ENCODE measurements around the gene SNX6.
"Not testable (repeated sequence)": the region's sequence is repeated elsewhere in the genome, so short reads cannot be mapped to it uniquely, and the experiment has no call there.

SNX6 gene

DNA sequence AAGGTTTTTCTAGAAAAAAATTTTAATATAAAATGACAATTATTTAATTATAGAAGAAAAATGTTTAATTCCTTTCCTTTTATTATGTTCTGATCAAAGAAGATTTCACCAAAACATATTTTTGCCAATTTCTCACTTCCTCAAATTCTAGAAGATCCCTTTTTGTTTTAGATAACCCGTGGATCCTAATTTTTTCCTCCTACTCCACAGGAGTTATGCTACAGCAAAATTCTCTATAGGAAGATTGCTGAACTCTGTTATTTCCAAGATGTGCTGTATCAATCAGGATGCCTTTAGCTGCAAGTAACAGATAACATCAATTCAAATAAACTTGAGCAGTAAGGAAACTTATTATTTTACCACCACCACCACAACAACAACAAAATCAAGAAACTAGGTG, 3.8 kb upstream of the SNX6 start:
- DNase-seq = no peak

DNA sequence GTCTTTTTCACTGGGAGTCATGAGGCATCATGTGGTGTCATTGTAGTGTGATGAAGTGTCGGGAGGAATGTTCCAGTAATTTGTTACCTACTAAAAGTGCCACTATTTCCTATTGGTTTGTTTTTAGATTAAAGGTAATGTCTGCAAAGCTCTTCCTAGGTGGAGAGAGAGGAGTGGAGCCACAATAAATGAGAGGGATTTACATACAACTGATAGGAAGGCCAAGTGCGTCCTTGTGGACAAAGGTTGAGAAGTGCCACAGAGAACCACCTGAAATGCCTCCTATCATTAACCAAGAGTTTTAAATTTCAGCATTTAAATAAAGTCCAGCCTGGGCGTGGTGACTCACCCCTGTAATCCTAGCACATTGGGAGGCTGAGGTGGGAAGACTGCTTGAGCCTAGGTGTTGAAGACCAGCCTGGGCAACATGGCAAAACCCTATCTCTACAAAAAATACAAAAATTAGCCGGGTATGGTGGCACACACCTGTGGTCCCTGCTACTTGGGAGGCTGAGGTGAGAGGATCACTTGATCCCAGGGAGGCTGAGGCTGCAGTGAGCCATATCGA, 2.5 kb upstream of the SNX6 start:
- DNase-seq = no peak

DNA sequence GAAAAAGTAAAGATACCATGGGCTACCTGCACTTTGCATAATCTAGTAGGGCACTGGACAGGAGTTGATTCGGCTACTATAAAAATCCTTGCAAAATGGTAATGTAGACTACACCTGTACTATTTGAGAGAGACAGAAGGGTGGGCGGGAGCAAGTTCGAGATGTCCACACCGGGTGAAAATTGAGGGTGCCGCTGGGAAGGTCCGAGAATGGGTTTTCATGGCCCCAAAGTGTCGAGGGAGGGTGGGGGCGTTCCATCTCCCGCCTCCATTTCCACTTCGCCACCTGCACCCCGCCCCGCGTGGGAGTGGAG, 648 bp downstream of the SNX6 start:
- no peak for DNase-seq

DNA sequence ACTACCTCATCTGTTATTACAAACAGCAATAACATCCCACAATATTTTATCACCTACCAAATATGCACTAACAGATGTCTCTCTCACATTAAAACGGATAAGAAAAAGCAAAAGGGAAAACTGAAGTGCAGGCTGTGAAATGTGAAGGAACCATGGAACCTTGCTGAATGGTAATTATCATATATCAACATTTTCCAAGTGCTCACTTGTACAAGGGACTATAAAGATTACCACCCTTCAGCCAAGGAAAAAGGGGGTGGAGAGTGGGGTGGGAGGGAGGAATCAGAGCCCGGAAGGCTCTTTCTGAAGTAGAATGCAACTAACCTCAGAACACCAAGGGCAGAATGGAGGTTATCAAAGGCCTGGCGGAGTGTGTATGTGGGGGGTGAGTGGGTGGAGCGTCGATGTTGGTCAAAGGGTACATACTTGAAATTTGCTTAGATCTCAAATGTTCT, 1.2 kb downstream of the SNX6 start:
- no peak for DNase-seq

DNA sequence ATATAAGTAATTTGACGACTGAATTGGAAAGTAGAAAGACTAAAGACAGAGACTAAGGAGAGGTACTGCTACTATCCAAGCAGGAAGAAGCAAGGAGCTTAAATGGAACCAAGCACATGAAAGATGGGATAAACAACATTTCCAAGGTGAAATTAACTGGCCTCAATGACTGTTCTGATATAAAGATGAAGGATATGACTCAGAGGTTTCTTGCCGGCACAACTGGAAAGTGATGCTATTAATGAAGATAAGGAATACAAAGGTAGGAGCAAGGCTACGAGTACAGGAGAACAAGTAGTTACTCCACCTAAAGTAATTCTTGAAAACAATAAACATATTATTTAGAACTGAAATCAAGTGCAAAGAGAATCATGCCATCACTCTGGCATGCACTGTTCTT, 6.4 kb downstream of the SNX6 start:
- DNase-seq = no peak

DNA sequence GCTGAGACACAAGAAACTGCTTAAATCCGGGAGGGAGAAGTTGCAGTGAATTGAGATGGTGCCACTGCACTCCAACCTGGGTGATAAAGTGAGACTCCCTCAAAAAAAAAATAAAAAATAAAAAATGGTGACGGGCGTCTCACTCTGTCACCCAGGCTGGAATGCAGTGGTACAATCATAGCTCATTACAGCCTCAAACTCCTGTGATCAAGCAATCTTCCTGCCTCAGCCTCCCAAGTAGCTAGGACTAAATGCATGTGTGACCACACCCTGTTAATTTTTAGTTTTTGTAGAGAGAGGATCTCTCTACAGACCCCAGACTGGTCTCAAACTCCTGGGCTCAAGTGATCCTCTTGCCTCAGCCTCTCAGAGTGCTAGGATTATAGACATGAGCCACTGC, 9.1 kb downstream of the SNX6 start:
- no peak for DNase-seq

DNA sequence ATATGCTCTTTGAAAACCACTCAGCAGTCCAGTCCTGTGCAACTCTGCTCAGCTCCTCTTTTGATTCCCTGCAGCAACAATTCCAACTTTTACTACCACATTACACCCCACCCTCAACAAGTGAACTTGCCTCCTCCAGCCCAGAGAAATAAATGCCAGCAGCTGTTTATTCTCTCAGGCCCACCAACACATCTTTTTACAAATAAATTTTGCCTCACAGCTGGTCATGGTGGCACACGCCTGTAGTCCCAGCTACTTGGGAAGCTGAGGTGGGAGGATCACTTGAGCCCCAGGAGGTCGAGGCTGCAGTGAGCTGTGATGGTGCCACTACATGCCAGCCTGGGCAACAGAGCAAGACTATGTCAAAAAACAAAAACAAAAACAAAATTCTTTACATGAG, 9.8 kb downstream of the SNX6 start:
- no peak for DNase-seq

DNA sequence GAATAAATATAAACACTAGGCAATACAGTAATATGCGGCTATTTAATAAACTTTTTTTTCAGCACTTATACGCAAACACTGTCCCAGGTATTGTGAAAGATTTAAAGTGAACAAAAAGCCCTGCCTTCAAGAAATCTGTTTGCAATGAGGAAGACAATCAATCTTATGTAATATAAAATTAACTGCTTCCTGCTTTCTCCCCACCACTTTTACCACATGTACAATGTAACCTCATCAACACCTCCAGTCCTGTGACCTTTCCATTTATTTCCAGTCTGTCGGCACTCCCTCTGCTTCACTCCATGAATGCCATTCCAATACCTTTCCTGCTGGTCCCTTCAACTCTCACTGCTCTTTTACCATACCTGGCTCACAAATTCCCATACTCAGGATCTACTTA, 10.5 kb downstream of the SNX6 start:
- DNase-seq = no peak

DNA sequence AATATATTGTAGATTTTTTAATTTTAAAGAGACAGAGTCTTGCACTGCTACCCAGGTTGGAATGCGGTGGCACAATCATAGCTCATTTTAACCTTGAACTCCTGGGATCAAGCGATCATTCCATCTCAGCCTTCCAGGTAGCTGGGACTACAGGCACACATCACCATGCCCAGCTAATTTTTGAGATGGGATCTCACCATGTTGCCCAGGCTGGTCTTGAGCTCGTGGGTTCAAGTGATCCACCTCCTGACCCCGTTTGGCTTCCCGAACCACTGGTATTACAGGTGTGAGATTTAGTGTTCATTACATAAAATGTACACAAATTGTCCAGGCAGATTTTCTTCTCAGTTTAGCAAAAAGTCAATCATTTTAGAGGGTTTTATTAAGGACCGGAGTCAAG, 13.6 kb downstream of the SNX6 start:
- DNase-seq = no peak

DNA sequence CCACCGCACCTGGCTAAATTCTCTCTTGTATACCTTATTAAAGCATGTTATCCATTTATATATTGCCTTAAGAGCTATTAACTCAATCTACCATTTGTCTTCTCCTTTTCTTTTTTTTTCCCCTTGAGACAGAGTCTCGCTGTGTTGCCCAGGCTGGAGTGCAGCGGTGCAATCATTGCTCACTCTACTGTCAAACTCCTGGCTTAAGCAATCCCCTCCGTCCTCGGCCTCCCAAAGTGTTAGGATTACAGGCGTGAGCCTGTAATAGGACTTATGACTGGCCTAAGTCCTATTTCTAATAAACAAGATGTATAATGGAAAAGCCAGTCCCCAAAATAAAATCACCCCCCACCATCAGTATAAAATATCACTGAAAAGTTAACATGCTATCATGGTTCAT, 14.4 kb downstream of the SNX6 start:
- no peak for DNase-seq

DNA sequence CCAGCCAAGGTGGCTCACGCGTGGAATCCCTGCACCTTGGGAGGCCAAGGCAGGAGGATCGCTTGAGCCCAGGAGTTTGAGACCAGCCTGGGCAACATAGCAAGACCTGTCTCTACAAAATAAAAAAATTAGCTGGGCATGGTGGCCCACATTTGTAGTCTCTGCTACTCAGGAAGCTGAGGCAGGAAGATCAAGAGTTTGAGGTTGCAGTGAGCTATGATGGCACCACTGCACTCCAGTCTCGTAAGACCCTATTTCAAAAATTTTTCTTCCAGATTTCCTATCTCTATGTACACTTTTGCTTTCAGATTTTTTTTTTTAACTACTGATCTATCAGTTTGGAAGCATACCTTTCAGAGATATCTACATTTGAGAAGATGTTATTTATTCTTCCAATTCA, 15.3 kb downstream of the SNX6 start:
- DNase-seq = no peak

DNA sequence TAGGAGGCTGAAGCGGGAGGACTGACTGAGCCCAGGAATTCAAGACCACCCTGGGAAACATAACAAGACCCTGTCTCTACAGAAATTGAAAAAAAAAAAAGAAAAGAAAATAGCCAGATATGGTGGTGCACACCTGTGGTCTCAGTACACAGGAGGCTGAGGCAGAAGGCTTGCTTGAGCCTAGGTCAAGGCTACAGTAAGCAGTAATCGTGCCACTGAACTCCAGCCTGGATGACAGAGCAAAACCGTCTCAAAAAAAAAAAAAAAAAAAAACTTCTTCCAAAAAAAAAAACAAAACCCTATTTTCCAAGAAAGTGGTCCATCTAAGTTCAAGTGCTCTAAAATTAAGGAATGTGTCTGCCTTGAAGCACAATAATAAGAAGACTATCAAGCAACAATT, 19.8 kb downstream of the SNX6 start:
- no peak for DNase-seq

DNA sequence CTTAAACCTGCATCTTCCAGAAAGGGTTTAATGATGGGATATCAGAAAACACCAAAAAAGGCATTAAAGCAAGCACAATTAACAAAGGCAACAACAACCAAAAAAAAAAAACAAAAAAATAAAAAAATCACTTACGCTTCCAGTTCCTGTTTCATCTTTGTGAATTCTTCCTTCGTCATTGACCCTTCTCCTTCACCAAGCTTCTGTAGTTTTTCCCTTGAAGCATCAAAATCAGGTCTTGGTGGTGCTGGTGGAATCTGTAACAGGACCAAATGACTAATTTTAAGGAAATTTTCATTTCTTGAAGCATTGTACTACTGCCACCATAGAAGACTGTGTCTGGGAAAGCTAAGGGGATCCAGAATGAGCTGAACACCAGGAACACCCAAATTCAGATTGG, 24.5 kb downstream of the SNX6 start:
- no peak for DNase-seq

DNA sequence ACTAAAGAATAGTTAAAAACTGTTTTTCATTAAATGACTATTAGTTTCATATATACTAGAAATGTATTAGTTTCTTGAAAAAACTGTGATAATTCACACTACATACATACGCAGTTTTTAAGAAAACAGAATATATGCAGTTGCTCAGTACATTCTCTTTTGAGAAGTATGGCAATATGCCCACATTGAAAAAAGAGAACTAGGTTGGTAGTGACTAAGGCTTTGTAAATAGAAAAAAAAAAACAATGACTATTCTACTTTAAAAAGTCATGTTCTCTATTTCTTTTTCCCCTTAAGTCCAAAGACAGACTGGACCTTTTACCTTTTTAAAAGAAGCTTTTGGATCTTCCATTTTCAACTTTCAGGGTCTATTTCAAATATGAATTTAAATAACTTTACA, 25.0 kb downstream of the SNX6 start:
- no peak for DNase-seq

DNA sequence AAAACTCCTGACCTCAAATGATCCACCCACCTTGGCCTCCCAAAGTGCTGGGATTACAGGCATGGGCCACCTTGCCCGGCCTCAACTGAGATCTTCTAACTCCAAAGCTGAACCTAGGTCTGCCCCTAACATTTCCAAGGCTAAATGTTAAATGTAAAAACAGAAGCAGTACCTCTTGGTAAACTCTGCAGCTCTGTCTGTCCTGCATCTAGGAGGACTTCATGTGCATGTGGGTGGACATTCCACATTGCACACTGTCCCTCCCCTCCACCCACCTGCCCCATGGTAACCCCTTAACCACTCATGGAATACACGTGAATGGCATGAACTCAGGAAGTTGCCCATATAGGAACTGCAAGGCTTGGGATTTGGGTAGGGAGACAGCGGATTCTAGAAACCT, 33.1 kb downstream of the SNX6 start:
- no peak for DNase-seq

DNA sequence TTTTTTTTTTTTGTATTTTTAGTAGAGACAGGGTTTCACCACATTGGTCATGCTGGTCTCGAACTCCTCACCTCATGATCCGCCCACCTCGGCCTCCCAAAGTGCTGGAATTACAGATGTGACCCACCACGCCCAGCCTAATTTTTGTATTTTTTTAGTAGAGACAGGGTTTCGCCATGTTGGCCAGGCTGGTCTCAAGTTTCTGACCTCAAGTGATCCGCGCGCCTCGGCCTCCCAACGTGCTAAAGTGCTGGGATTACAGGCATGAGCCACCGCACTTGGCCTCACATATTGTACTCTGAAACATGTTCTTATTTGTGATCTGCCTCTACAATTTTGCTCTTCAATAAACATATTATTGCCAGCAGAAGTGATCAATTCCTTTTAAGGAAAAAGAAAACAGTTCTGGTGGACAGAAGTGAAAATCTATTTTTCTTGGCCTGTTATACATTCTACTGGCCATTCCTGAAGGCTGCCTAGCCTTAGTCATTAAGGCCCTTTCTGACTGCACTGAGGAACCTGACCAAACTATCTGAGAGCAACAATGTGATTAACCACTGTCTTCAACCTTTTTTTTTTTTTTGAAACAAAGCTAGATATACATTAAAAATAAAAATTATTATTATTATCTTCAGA, 36.1 kb downstream of the SNX6 start:
- no peak for DNase-seq

DNA sequence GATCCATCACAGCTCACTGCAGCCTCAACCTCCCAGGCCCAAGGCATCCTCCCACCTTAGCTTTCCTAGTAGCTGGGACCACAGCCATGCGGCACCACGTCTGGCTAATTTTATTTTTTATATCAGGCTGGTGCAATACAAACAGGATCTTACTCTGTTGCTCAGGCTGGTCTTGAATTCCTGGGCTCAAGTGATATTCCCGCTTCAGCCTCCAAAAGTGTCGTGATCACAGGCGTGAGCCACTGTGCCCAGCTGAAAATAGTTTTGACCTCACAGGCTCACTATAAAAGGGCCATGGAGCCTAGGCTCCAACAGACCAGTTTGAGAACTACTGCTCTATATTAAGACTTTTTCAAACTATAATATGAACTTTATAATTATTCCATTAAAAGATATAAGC, 37.3 kb downstream of the SNX6 start:
- DNase-seq = no peak

DNA sequence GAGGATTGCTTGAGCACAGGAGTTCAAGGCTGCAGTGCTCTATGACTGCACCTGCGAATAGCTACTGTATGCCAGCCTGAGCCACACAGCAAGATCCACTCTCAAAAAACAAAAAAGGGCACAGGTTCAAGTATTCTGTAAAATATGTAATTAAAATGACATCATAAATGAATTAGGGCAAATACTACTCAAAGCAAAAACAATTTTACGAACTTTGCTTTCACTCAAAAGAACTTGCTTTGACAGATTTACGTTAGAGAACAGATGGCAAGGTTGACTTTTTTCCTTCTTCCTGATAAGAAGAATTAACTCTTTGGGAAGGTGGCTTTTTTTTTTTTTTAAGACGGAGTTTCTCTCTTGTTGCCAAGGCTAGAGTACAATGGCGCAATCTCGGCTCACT, 46.4 kb downstream of the SNX6 start:
- no peak for DNase-seq

DNA sequence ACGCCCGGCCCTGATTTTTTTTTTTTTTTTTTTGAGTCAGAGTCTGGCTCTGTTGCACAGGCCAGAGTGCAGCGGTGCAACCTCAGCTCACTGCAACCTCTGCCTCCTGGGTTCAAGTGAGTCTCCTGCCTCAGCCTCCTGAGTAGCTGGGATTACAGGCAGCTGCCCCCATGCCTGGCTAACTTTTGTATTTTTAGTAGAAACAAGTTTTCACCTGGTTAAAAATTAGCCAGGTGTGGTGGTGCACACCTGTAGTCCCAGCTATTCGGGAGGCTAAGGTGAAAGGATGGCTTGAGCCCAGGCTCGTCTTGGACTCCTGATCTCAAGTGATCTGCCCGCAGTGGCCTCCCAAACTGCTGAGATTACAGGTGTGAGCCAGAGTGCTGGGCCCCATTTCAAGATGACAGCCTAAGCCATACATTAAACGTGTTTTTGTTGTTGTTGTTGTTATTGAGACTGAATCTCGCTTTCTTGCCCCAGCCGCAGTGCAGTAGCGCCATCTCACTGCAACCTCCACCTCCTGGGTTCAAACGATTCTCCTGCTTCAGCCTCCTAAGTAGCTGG, 47.7 kb downstream of the SNX6 start:
- no peak for DNase-seq

DNA sequence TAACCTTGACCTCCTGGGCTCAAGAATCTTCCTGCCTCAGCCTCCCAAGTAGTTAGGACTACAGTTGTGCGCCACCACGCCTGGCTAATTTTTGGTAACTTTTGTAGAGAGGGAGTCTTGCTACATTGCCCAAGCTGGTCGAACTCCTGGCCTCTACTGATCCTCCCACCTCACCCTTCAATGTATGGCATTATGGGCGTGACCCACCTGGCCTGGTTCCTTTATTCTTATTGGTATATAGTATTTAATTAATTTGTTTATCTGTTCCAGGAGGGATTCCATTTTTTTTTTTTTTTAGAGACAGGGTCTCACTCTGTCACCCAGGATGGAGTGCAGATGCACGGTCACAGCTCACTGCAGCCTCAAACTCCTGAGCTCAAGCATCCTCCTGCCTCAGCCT, 49.6 kb downstream of the SNX6 start:
- no peak for DNase-seq

DNA sequence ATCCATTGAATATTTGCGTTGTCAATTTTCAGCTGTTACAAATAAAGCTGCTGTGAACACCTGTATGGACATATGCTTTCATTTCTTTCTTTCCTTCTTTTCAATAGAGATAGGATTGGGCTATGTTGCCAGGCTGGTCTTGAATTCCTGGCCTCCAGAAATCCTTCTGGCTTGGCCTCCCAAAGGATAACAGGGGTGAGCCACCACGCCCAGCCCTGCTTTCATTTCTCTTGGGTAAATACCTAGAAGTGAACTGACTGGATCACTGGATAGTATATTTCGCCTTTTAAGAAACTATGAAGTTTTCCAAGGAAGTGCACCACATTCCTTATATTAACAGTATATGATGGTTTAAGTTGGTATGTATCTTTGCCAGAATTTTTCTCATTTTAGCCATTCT, 58.2 kb downstream of the SNX6 start:
- no peak for DNase-seq

DNA sequence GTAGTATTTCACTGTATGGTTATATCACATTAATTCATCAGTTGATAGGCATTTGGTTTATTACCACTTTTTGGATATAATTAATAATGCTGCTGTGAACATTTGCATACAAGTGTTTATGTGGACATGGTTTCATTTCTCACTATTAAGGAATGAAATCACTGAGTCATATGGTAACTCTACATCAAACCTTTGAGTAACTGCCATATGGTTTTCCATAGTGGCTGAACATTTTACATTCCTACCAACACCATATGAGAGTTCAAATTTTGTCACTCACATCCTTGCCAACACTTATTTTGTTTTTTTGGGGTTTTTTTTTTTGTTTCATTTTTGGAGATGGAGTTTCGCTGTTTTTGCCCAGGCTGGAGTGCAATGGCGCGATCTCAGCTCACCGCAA, 60.2 kb downstream of the SNX6 start:
- no peak for DNase-seq

DNA sequence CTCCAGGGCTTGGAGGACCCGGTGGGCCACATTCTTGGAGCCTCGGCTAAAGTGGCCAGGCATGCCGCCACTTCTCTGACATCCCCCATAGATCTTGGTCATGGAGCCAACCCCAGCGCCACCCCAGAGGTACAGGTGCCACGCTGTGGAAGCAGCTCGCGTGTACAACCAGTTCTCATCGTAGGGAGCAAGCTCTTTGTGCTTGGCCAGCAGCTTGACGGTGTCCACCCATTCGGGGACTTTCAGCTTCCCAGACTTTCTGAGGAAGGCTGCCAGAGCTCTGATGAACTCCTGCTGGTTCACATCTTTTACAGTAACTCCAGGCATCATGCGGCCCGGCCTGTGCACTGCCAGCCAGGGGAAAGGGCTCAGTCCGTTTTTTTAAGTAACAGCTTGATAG, 61.1 kb downstream of the SNX6 start:
- no peak for DNase-seq

DNA sequence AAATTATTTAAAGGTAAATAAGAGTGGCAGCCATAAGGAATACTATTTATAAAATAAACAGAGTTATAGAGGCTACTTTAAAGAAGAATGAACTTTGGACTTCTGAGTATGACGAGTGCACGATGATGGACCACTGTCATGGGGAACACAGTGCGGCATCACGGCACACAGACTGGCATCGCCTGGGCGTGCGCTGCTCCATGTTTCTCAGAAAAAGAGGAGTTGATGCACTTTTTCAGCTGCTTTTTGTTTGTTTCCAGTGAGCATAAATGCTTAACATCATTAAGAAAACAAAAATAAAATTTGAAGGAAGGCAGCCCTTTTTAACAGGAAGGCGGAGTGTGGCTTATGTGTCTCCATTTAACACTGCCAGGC, 67.2 kb downstream of the SNX6 start:
- DNase-seq = no peak

DNA sequence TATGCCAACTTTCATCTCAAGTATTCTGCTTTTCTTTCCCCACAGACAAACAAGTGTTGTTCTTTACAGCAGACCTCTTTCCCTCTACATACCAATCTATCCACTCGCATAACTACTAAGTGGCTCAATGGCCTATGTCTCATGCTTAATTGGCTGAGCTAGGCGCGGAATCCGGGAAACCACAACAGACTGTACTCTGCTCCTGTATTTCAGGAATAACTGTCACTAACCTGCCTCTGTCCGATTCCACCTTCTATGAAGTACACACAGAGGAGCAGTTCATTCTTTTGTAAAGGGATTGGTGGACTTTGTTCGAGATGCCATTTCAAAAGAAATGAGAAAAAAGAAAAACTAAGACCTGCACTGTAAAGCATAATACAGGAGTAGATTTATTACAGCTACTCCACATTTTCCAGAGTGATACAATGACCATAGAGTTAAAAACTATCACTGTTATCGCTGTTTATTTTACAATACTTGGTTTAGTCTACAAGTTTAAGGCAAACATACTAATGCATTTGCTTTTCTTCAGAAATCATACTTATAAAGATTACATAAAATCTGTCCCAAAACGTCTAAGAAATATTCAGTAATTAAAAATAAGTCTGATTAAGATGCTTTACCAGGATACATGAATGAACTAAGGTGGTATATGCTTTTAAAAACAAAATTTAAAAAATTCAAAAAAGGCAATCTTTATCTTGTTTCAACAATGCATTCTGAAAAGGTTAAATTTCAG, 67.7 kb downstream of the SNX6 start:
- DNase-seq = not testable (repeated sequence)
